GM12892 (cell line): Measurements from ENCODE around the gene NDEL1.

Experiments used
- POLR2A ChIP-seq: IDR thresholded peaks from 2 replicates; pipeline ENCODE4 v1.6.1; 2011; ENCODE audit warnings: low read depth, low read length, control low read depth
- POLR2AphosphoS5 ChIP-seq: IDR thresholded peaks from 2 replicates; pipeline ENCODE4 v1.6.1; 2011; ENCODE audit warnings: low read depth, low read length, control low read depth
- TAF1 ChIP-seq: IDR thresholded peaks from 2 replicates; pipeline ENCODE4 v1.6.1; 2011; ENCODE audit warnings: low read depth, mild to moderate bottlenecking, control low read depth, low read length, borderline replicate concordance

DNA sequence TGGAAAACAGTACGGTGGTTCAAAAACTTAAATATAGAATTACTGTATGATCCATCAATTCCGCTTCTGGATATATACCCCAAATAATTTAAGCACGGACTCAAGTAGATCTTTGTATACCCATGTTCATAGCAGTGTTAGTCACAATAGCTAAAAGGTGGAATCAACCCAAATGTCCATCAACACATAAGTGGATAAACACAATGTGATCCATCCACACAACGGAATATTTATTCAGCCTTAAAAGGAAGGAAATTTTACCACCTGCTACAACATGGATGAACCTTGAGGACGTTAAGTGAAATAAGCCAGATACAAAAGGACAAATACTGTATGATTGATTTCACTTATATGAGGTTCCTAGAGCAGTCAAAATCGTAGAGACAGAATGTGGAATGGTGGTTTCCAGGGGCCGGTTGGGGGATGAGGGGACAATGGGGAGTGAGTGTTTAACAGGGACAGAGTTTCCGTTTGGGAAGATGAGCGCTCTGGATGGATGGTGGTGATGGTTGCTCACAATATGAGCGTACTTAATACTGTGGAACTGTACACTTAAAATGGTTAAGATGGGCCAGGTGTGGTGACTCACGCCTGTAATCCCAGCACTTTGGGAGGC lies 32.7 kb upstream of the NDEL1 start:
- TF ChIP-seq POLR2A: no peak
- TF ChIP-seq POLR2AphosphoS5: no peak
- TF ChIP-seq TAF1: no peak
